ENCODE data around the gene GLP1R. TPM values are rescaled to one million over a fixed set of nuclear protein-coding genes. Genes with fewer than 3 reads are reported as not detected.

Gene GLP1R
- total RNA-seq, 2 donors from 2014 or later, result 5.7 to 6.9 TPM

- intact Hi-C loops (cut with DNase I), result no loop called here
- WGBS, 2 donors, result 80 to 88% methylated on average over 3 of the region's 3 CpGs
These were observed 41.0 kb upstream of the GLP1R start for GRCh38 chr6:39007575-39007974.

GRCh38 chr6:39008737-39009136 is 39.8 kb upstream of the GLP1R start:
- 3 to 7% methylated on average over 1 of the region's 1 CpG for WGBS, 2 donors
- H3K27me3 ChIP-seq, result no peaks in the 10 kb centered on the region
- intact Hi-C loops (cut with DNase I), result no loop called here
- H3K36me3 ChIP-seq (replicated peaks in 1 of 2; ENCODE audit: insufficient read depth in 1 of 2, low read depth in 2 of 2), result no peaks in the 10 kb centered on the region
- ATAC-seq (no peak), DNase-seq (no peak)
- peaks cover 6% of the 10 kb centered on the region for H3K4me1 ChIP-seq
- no peaks in the 10 kb centered on the region for H3K9me3 ChIP-seq
- no peak for TF ChIP-seq POLR2A (IDR thresholded peaks at IDR 0.05)
- TF ChIP-seq, protein P1, sequence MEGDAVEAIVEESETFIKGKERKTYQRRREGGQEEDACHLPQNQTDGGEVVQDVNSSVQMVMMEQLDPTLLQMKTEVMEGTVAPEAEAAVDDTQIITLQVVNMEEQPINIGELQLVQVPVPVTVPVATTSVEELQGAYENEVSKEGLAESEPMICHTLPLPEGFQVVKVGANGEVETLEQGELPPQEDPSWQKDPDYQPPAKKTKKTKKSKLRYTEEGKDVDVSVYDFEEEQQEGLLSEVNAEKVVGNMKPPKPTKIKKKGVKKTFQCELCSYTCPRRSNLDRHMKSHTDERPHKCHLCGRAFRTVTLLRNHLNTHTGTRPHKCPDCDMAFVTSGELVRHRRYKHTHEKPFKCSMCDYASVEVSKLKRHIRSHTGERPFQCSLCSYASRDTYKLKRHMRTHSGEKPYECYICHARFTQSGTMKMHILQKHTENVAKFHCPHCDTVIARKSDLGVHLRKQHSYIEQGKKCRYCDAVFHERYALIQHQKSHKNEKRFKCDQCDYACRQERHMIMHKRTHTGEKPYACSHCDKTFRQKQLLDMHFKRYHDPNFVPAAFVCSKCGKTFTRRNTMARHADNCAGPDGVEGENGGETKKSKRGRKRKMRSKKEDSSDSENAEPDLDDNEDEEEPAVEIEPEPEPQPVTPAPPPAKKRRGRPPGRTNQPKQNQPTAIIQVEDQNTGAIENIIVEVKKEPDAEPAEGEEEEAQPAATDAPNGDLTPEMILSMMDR (IDR thresholded peaks at IDR 0.05), result no peak
- H3K27ac ChIP-seq, result no peak overlapping the region
- H3K4me3 ChIP-seq, result no peak overlapping the region

More at GRCh38 chr6:39007575-39007974, 41.0 kb upstream of the GLP1R start:
- no peaks in the 10 kb centered on the region for H3K36me3 ChIP-seq (replicated peaks in 1 of 2; ENCODE audit: insufficient read depth in 1 of 2, low read depth in 2 of 2)
- DNase-seq (no peak), ATAC-seq (no peak)
- H3K4me1 ChIP-seq, result peaks cover 6% of the 10 kb centered on the region
- TF ChIP-seq, protein P1 (IDR thresholded peaks at IDR 0.05), result no peak
- no peak for TF ChIP-seq POLR2A (IDR thresholded peaks at IDR 0.05)
- no peak overlapping the region for H3K27ac ChIP-seq
- no peaks in the 10 kb centered on the region for H3K9me3 ChIP-seq
- no peaks in the 10 kb centered on the region for H3K27me3 ChIP-seq
- no peak overlapping the region for H3K4me3 ChIP-seq

DNA sequence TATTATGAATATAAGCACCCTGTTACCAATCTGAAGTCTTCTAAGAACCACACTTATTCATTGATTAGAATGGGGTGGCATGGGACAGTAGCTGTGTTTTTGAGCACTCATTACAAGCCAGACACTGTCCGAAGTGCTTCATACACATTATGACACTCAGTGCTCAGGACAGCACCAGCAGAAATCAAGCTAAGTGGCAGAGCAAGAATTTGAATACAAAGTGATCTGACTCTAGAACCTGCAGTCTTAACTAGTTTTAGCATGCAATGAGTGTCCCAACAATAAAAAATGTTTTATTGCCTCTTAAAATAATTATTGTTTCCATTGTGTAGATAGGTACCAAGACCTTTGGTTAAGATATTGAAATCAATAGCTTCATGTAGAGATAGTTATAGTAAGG is 39.1 kb upstream of the GLP1R start:
- no peak for ATAC-seq
- no peak for DNase-seq
- Histone ChIP-seq H3K27me3 (no peaks in the 10 kb centered on the region), H3K4me1 (peaks cover 6% of the 10 kb centered on the region), H3K27ac (no peak overlapping the region), H3K9me3 (no peaks in the 10 kb centered on the region), H3K36me3 (replicated peaks in 1 of 2; ENCODE audit: insufficient read depth in 1 of 2, low read depth in 2 of 2) (no peaks in the 10 kb centered on the region), H3K4me3 (no peak overlapping the region)
- intact Hi-C loops (cut with DNase I), result no loop called here
- 0 to 64% methylated on average over 1 of the region's 1 CpG for WGBS, 2 donors
- TF ChIP-seq POLR2A (IDR thresholded peaks at IDR 0.05), result no peak

- 84 to 86% methylated on average over 7 of the region's 7 CpGs for WGBS, 2 donors
- Histone ChIP-seq H3K4me3 (no peak overlapping the region), H3K27ac (no peak overlapping the region), H3K9me3 (no peaks in the 10 kb centered on the region), H3K27me3 (no peaks in the 10 kb centered on the region), H3K4me1 (no peaks in the 10 kb centered on the region), H3K36me3 (replicated peaks in 1 of 2; ENCODE audit: insufficient read depth in 1 of 2, low read depth in 2 of 2) (no peaks in the 10 kb centered on the region)
- TF ChIP-seq, protein P1 (IDR thresholded peaks at IDR 0.05), result no peak
- TF ChIP-seq POLR2A (IDR thresholded peaks at IDR 0.05), result no peak
- ATAC-seq (no peak), DNase-seq (no peak)
- intact Hi-C loops (cut with DNase I), result no loop called here
These were observed 31.6 kb upstream of the GLP1R start for GRCh38 chr6:39016839-39017546.

DNA sequence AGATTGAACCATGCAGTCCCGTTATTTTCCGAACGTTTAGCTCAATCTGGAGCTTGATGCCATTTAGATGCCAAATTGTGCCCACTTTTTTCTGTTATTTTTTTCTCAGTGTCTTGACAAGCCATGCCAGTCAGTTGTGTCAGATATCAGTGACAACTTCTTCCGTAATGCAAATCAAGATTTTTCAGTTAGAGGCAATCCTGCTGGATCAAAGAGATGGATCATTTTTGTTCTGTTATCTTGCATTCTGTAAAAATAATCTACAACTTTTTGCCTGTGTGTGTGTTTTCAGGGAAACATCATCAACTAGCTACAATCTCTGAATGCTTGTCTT is 31.1 kb upstream of the GLP1R start:
- intact Hi-C loops (cut with DNase I), result no loop called here
- 71 to 77% methylated on average over 4 of the region's 4 CpGs for WGBS, 2 donors
- TF ChIP-seq POLR2A (IDR thresholded peaks at IDR 0.05), result no peak
- TF ChIP-seq, protein P1 (IDR thresholded peaks at IDR 0.05), result no peak
- DNase-seq, result no peak
- no peak overlapping the region for H3K4me3 ChIP-seq
- no peaks in the 10 kb centered on the region for H3K27me3 ChIP-seq
- H3K36me3 ChIP-seq (replicated peaks in 1 of 2; ENCODE audit: insufficient read depth in 1 of 2, low read depth in 2 of 2), result no peaks in the 10 kb centered on the region
- H3K9me3 ChIP-seq, result no peaks in the 10 kb centered on the region
- no peaks in the 10 kb centered on the region for H3K4me1 ChIP-seq
- ATAC-seq, result no peak
- no peak overlapping the region for H3K27ac ChIP-seq
